Gastrocnemius medialis (tissue), 4 donors: ENCODE data around the gene MAGI1. TPM values are rescaled to one million over a fixed set of nuclear protein-coding genes. Genes with fewer than 3 reads are reported as not detected.
"Not testable (repeated sequence)": the region's sequence is repeated elsewhere in the genome, so short reads cannot be mapped to it uniquely, and the experiment has no call there.

ENCODE experiments used
- ATAC-seq, 2 donors: fragments of 150-250 bp; one replicate each; pipeline ENCODE4 v1.9.1; 2016
- DNase-seq, 2 donors: peaks; one replicate each; pipeline ENCODE4 v3.0.0-alpha.2; 2019
- H3K27ac ChIP-seq, 4 donors: fragments of 200-600 bp; sonication (generic); 1 replicate in 1 of 4; 2 replicates in 3 of 4; pipeline ENCODE4 v1.5.1; 2016 to 2018; ENCODE audit warnings: mild to moderate bottlenecking in 2 of 4, moderate library complexity in 1 of 4
- H3K27me3 ChIP-seq, 3 donors: fragments of 200-600 bp; sonication (generic) in 2 of 3; 1 replicate in 1 of 3; 2 replicates in 2 of 3; pipeline versions ENCODE4 v1.5.1 to v1.6.0; 2016 to 2019; ENCODE audit warnings: mild to moderate bottlenecking in 1 of 3, moderate library complexity in 1 of 3
- H3K36me3 ChIP-seq, 2 donors: fragments of 200-600 bp; sonication (generic) in 1 of 2; one replicate each; pipeline ENCODE4 v1.5.1; 2017 to 2018
- H3K4me1 ChIP-seq, 2 donors: fragments of 200-600 bp; sonication (generic) in 1 of 2; one replicate each; pipeline ENCODE4 v1.5.1; 2016 to 2017; ENCODE audit warnings: mild to moderate bottlenecking in 2 of 2
- H3K4me3 ChIP-seq, 4 donors: fragments of 200-600 bp; sonication (generic) in 3 of 4; 1 replicate in 1 of 4; 2 replicates in 3 of 4; pipeline ENCODE4 v1.5.1; 2016 to 2019; ENCODE audit warnings: mild to moderate bottlenecking in 2 of 4
- H3K9me3 ChIP-seq, 3 donors: fragments of 200-600 bp; sonication (generic) in 2 of 3; 1 replicate in 1 of 3; 2 replicates in 2 of 3; pipeline ENCODE4 v1.5.1; 2016 to 2019
- CTCF ChIP-seq, 5 experiments: fragments of 450-650 bp in 3 of 5; fragments of 200-600 bp in 2 of 5; sonication (generic) in 2 of 5; IDR thresholded peaks in 4 of 5; conservative IDR thresholded peaks in 1 of 5; 1 replicate in 4 of 5; 2 replicates in 1 of 5; pipeline ENCODE4 v1.5.1; 2016 to 2019; ENCODE audit warnings: antibody characterized with exemption in 5 of 5, mild to moderate bottlenecking in 3 of 5, moderate library complexity in 3 of 5
- POLR2A ChIP-seq, 2 donors: fragments of 450-650 bp; IDR thresholded peaks; one replicate each; pipeline ENCODE4 v1.6.1; 2017; ENCODE audit warnings: antibody characterized with exemption in 2 of 2, mild to moderate bottlenecking in 2 of 2, moderate library complexity in 2 of 2
- in situ Hi-C, 4 donors: fragments of 200-750 bp; cut with MboI; loops; one replicate each; pipeline versions ENCODE4 v1.15.0 to v1.8.0; 2017; ENCODE audit warnings: low sequenced_read_pairs in 4 of 4
- intact Hi-C: fragments of 100-400 bp; cut with DNase I; formaldehyde crosslinking; loops from one replicate; pipeline ENCODE4 v1.15.1; 2023; ENCODE audit warnings: low total_unique reads
- total RNA-seq, 4 donors: library from RNA; depleted of rRNA; stranded (reverse); fragments of >200 nt; gene quantifications; one replicate each; pipeline versions ENCODE4 v1.1.0 to v1.2.3, GENCODE V29; 2016

MAGI1 gene
- total RNA-seq, 4 donors from 2014 or later = 2.6 to 7.5 (median 3.9) TPM

GRCh38 chr3:66047311-66048050 is 8.8 kb upstream of the MAGI1 start:
- Histone ChIP-seq H3K27ac (no peak overlapping the region), H3K4me3 (no peak overlapping the region), H3K4me1 (no peaks in the 10 kb centered on the region), H3K36me3 (no peaks in the 10 kb centered on the region), H3K9me3 (no peaks in the 10 kb centered on the region), H3K27me3 (no peaks in the 10 kb centered on the region)
- ATAC-seq (no peak), DNase-seq (peak; percentile 6 to 18)
- intact Hi-C loops (no loop called here), in situ Hi-C loops (loop anchor here in 1 of 4 donors (25.0 kb wide), 1 partner anchor 465 kb away; the partner anchor contains the start of gene LRIG1)
- no peak for TF ChIP-seq POLR2A (IDR thresholded peaks at IDR 0.05)
- TF ChIP-seq CTCF (IDR thresholded peaks at IDR 0.05 in 4 of 5, conservative IDR thresholded peaks at IDR 0.05 in 1 of 5) = no peak

- H3K4me1 ChIP-seq, H3K27me3 ChIP-seq, H3K27ac ChIP-seq, H3K36me3 ChIP-seq, H3K4me3 ChIP-seq, intact Hi-C loops, ATAC-seq, H3K9me3 ChIP-seq, DNase-seq: not testable (repeated sequence)
- in situ Hi-C loops = loop anchor here in 1 of 4 donors (25.0 kb wide), 1 partner anchor 466 kb away; the partner anchor contains the start of gene LRIG1
These were observed 7.6 kb upstream of the MAGI1 start for GRCh38 chr3:66046321-66046720.

GRCh38 chr3:66041828-66042227 is 3.1 kb upstream of the MAGI1 start:
- in situ Hi-C loops (loop anchor here in 1 of 4 donors (25.0 kb wide), 1 partner anchor 470 kb away; the partner anchor contains the start of gene LRIG1), intact Hi-C loops (no loop called here)
- Histone ChIP-seq H3K36me3 (no peaks in the 10 kb centered on the region), H3K27me3 (no peaks in the 10 kb centered on the region), H3K9me3 (no peaks in the 10 kb centered on the region), H3K4me1 (peaks cover 5 to 9% of the 10 kb centered on the region in 2 donors), H3K4me3 (no peak overlapping the region), H3K27ac (no peak overlapping the region)
- TF ChIP-seq POLR2A (IDR thresholded peaks at IDR 0.05) (no peak), CTCF (IDR thresholded peaks at IDR 0.05 in 4 of 5, conservative IDR thresholded peaks at IDR 0.05 in 1 of 5) (no peak)
- no peak for ATAC-seq
- DNase-seq = no peak

GRCh38 chr3:66041116-66041515 is 2.4 kb upstream of the MAGI1 start:
- no peaks in the 10 kb centered on the region for H3K27me3 ChIP-seq
- no peaks in the 10 kb centered on the region for H3K36me3 ChIP-seq
- no peaks in the 10 kb centered on the region for H3K9me3 ChIP-seq
- ATAC-seq (no peak), DNase-seq (no peak)
- in situ Hi-C loops (loop anchor here in 1 of 4 donors (25.0 kb wide), 1 partner anchor 471 kb away; the partner anchor contains the start of gene LRIG1), intact Hi-C loops (no loop called here)
- peaks cover 12% of the 10 kb centered on the region in 2 donors for H3K4me1 ChIP-seq
- no peak overlapping the region for H3K27ac ChIP-seq
- H3K4me3 ChIP-seq = no peak overlapping the region
- TF ChIP-seq CTCF (IDR thresholded peaks at IDR 0.05 in 4 of 5, conservative IDR thresholded peaks at IDR 0.05 in 1 of 5) (no peak), POLR2A (IDR thresholded peaks at IDR 0.05) (no peak)

GRCh38 chr3:66039590-66039887 is 821 bp upstream of the MAGI1 start:
- TF ChIP-seq POLR2A (IDR thresholded peaks at IDR 0.05) (no peak), CTCF (IDR thresholded peaks at IDR 0.05 in 4 of 5, conservative IDR thresholded peaks at IDR 0.05 in 1 of 5) (peak in 1 of 5 experiments; percentile 13)
- in situ Hi-C loops (loop anchor here in 1 of 4 donors (25.0 kb wide), 1 partner anchor 473 kb away; the partner anchor contains the start of gene LRIG1), intact Hi-C loops (loop anchor here (5.0 to 10.0 kb wide), 3 partner anchors 78 to 465 kb away; partner anchors contain the start of gene LRIG1)
- Histone ChIP-seq H3K4me1 (peaks cover 18 to 21% of the 10 kb centered on the region in 2 donors), H3K27ac (peak overlapping the region; percentile 93 to 97 (median 95)), H3K9me3 (no peaks in the 10 kb centered on the region), H3K27me3 (no peaks in the 10 kb centered on the region), H3K36me3 (no peaks in the 10 kb centered on the region), H3K4me3 (peak overlapping the region; percentile 91 to 99 (median 96))
- peak in 1 of 2 donors; percentile 18 for DNase-seq
- ATAC-seq = peak; percentile 17 to 34
